ENCODE results near the gene CLDN9.

Gene CLDN9

GRCh38 chr16:3020247-3020603 lies 7.5 kb downstream of the CLDN9 start, which contains the start of gene TNFRSF12A:
Gene TNFRSF12A (plus strand): TSS chr16:3020368. CDS start chr16:3020398, 30 bp downstream.
- peak; percentile 37 to 39 for DNase-seq

GRCh38 chr16:3020604-3021448 lies 8.1 kb downstream of the CLDN9 start:
- peak in 1 of 2 experiments; percentile 26 for DNase-seq

GRCh38 chr16:3021449-3022207 lies 8.9 kb downstream of the CLDN9 start:
- peak; percentile 38 to 43 for DNase-seq

GRCh38 chr16:3022208-3022683 lies 9.5 kb downstream of the CLDN9 start:
- peak; percentile 16 to 28 for DNase-seq

DNA sequence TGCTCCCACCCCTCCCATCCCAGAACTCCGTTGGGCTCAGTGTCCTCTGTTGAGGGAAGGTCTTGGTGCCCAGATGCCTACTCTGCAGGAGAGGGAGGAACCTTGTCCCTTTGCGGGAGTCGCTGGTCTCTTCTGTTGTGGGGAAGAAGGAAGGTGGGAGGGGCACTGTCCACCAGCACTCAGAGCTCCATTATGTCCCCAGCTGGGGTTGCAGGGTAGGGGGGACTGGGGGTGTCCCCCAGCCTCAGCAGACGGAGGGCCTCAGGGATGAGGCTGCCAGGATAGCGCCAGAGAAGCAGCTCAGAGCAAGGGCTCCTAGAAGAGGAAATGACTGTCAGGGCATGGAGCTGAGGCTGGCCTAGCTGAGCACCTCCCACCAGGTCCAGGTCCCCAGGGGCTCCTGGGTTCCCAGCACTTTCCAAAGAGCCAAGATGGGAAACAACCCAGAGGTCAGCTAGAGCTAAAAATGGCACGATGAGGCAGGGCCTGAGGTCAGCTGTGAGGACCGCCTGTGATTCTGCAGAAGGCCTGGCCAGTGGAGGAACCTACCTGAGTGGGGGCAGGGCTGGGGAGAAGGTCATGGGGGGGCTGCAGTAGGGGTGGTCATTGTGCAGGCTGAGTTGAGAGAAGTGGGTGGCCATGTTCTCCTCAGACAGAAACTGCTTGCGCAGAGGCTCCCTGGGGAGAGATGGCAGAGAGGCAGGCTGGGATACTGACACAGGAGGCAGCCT lies 10.1 kb downstream of the CLDN9 start:
- DNase-seq, result peak in 1 of 2 experiments; percentile 3

DNA sequence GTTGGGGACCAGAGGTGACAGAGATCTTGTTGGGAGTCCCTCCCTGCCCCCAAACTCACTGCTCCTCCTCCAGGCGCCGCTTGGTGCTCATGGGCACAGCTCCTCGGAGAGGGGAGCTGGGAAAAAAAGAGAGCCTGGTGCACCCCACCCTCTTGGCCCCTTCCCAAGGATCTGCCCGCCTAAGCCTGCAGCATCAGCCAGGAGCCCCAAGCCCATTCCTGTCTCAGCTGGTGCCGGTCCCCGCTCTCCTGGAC lies 10.6 kb downstream of the CLDN9 start:
- no peak for DNase-seq

- peak; percentile 84 to 89 for DNase-seq
These were observed 11.2 kb downstream of the CLDN9 start, which contains the start of the genes HCFC1R1 and THOC6 for GRCh38 chr16:3023669-3024478. Gene HCFC1R1 (minus strand): TSS chr16:3023942. CDS start chr16:3023941, 1 bp downstream. Gene THOC6 (plus strand): TSS chr16:3024035. CDS start chr16:3024327, 292 bp downstream.

DNA sequence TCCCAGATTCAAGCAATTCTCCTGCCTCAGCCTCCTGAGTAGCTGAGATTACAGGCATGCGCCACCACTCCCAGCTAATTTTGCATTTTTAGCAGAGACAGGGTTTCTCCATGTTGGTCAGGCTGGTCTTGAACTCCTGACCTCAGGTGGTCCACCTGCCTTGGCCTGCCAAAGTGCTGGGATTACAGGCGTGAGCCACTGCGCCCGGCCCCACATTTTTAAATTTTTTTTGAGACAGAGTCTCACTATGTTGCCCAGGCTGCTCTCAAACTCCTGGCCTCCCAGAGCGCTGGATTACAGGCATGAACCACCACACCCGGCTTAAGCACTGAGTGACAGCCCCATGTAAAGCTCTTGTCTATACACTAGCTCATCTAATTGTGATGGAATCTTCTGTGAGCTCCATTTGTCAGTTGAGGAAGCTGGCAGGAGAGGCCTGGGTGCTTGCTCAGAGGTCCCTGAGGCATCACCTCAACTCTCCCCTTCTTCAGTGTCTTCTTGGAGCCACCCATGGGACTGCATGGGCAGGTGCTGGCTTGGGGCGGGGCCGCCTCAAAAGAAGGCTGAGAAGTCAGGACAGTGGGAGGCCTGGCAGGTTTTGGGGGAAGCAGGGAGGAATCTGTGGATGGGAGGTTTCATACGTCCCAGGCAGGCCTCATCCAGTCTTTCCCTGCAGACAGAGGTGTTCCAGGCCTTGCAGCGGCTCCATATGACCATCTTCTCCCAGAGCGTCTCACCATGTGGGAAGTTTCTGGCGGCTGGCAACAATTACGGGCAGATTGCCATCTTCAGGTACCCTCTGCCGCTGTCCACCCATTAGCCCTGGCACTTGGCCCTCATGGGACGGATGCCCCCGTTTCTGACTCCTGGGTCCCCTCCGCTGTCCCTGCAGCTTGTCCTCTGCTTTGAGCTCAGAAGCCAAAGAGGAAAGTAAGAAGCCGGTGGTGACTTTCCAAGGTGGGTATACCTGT lies 12.6 kb downstream of the CLDN9 start:
- no peak for DNase-seq

DNA sequence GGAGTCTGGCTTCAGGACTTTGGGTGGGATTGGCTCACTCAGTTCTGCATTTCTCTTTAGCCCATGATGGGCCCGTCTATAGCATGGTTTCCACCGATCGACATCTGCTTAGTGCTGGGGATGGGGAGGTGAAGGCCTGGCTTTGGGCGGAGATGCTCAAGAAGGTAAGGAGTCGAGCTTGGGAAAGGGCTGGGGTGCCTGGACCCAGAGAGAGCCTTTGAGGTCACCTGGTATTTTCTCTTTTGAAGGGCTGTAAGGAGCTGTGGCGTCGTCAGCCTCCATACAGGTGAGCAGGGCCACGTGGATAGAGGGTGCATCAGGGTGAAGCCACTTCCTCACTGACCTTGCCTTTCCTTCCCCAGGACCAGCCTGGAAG lies 13.3 kb downstream of the CLDN9 start:
- DNase-seq, result no peak

GRCh38 chr16:3026609-3027488 lies 14.1 kb downstream of the CLDN9 start:
- DNase-seq, result no peak

DNA sequence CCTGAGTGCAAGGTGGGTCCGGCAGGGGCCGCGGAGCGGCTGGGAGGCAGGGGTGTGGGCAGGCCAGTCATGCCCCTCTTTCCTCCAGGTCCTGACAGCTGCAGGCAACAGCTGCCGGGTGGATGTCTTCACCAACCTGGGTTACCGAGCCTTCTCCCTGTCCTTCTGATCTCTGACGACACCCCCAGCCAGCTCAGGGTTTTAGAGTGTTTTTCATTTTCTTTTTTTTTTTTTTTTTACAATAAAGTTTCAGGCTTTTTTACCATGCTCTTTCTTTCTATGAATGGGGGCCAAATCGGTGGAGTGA lies 14.7 kb downstream of the CLDN9 start:
- DNase-seq, result no peak

- DNase-seq, result peak; percentile 37 to 39
These were observed 15.4 kb downstream of the CLDN9 start for GRCh38 chr16:3027983-3028715.

DNA sequence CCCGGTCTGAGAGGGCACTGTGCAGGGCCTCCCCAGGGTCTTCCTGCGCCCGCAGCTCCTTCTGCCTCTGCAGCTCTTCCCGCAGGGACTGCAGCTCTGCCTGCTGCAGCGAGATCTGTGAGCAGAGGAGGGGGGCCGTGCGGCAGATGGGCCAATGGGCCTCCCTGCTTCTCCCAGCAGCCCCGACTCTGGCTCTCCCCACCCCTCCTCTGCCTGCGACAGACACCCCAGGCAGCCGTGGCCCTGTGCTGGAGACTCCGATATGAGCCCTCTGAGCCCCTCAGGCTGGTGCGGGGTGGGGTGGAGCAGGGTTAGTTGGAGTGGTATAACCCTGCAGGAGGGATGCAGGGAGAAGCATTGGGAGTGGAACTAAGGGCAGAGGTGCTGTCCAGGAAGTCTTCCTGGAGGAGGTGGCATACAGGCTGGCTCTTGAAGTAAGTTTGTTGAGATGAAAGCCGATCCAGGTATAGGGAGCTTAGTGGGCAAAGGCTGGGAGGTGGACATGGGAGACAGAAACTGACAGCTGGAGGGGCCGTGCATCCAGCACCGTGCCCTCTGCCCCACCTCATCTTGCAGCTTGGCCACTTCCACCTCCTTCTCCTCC lies 16.1 kb downstream of the CLDN9 start:
- DNase-seq, result no peak

GRCh38 chr16:3029491-3030221 lies 16.9 kb downstream of the CLDN9 start:
- DNase-seq, result no peak

- DNase-seq, result no peak
These were observed 17.8 kb downstream of the CLDN9 start for GRCh38 chr16:3030222-3031212.

DNA sequence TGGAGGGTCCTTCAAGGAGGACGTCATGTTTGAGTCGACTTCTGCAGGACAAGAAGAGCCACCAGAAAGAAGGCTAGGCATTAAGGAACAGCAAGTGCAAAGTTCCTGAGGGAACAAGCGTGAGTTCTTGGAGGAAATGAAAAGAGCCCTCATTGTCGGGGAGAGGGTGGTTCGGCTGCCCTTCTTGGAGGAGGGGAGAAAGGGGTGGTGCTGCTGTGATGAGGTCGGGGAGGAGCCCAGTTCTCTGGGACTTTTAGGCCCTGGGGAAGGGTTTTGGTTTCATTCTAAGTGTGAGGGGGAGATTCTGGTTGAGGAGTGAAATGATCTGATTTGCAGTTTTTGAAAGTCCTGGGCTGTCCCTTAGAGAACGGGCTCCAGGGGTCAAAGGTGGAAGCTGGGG lies 19.9 kb downstream of the CLDN9 start:
- DNase-seq, result no peak

Data from Kasumi-1 (cell line).